Motor neuron (in vitro differentiated cells): ENCODE results near the gene FLRT2. TPM values are rescaled to one million over a fixed set of nuclear protein-coding genes. Genes with fewer than 3 reads are reported as not detected.

Source experiments
- ATAC-seq, 8 experiments: fragments of 200-7000 bp; cut with Tn5 transposase; replicated peaks in 6 of 8; 2 replicates each; pipeline ENCODE4 v1.8.0; 2021; ENCODE audit warnings: mild to moderate bottlenecking in 8 of 8, moderate library complexity in 8 of 8
- H3K27ac ChIP-seq, 2 donors: fragments of 250-450 bp; sonication (Bioruptor Pico); 2 replicates each; pipeline ENCODE4 v1.9.0; 2021; ENCODE audit warnings: antibody characterized with exemption in 2 of 2, mild to moderate bottlenecking in 2 of 2, moderate library complexity in 1 of 2
- H3K4me1 ChIP-seq, 2 donors: fragments of 250-450 bp; sonication (Bioruptor Pico); replicated peaks in 1 of 2; 2 replicates each; pipeline ENCODE4 v1.6.1; 2021; ENCODE audit warnings: antibody characterized with exemption in 2 of 2, mild to moderate bottlenecking in 2 of 2, moderate library complexity in 1 of 2
- H3K4me3 ChIP-seq, 5 donors: fragments of 250-450 bp; sonication (Bioruptor Pico); 2 replicates each; pipeline ENCODE4 v1.9.0; 2021; ENCODE audit warnings: antibody characterized with exemption in 5 of 5, mild to moderate bottlenecking in 5 of 5, moderate library complexity in 4 of 5
- WGBS, 10 experiments: fragments of 450-650 bp; shearing (Covaris generic); methylation state at CpG; one replicate each; pipeline ENCODE4 v1.0.0; 2022; 5-methylcytosine and 5-hydroxymethylcytosine counted together
- in situ Hi-C, 9 experiments: fragments of 400-800 bp; cut with MboI; loops; one replicate each; pipeline ENCODE4 v1.15.0; 2021; ENCODE audit warnings: low sequenced_read_pairs in 9 of 9, low pct_unique_long_range_greater_than_20kb in 2 of 9; ENCODE audit not compliant: unreplicated experiment in 9 of 9
- total RNA-seq, 8 experiments: library from RNA; unstranded; fragments of 300-600 nt; gene quantifications; 2 replicates each; pipeline versions ENCODE4 v1.2.3 to v1.2.4, GENCODE V29; 2022

Gene FLRT2
- total RNA-seq, 8 experiments from 2014 or later, result 2.6 to 164 (median 12.1) TPM

DNA sequence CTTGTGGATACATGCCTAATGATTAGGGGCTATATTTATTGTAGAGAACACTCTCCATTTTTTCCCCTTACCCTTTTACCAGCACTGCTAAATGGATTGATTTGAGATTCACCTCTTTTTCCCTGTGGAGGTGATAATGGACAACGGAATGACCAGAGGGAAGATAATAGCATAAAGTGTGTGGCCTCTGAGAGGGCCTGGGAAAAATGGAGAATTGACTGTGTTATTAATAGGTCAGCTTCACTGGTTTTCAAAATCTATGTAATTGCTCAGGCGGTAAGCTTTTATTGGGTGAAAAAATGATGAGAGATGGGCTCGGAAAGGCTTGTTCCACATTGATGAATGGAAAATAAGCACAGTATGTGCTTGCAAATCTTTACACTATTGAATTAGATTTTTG, 15.8 kb downstream of the FLRT2 start:
- 74 to 100% (median 83%) methylated on average over 1 to 3 of the region's 3 CpGs; no CpG with 5 or more reads in 1 of the 10 experiments for WGBS, 10 experiments
- H3K4me3 ChIP-seq, result no peak overlapping the region
- ATAC-seq, result no peak
- no peak overlapping the region for H3K27ac ChIP-seq
- no peaks in the 10 kb centered on the region for H3K4me1 ChIP-seq
- in situ Hi-C loops, result loop anchor here in 2 of 9 experiments (25.0 kb wide), 1 partner anchor 517 kb away; no protein-coding TSS in a partner anchor

DNA sequence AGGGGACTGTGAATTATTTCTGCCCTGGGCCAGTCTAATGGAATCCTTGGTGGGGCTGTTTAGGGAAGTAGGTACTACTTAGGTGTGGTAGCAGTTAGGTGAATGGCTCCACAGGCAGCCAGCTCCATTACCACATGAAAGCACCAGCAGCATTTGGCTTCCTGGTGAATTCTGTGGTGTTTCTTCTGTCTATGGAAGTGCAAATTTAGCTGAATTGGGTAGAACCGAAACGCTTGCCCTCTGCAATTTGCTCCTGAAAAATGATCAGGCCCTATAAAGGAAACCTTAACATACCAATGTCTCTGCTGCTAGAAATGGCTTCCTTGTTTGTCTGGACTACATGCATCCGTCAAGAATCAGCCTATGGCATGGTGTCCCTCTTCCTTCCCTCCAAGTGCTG, 16.4 kb downstream of the FLRT2 start:
- H3K4me1 ChIP-seq, result no peaks in the 10 kb centered on the region
- in situ Hi-C loops, result loop anchor here in 2 of 9 experiments (25.0 kb wide), 1 partner anchor 516 kb away; no protein-coding TSS in a partner anchor
- WGBS, 10 experiments, result 34 to 89% (median 43%) methylated on average over 2 to 3 of the region's 3 CpGs; no CpG with 5 or more reads in 4 of the 10 experiments
- no peak overlapping the region for H3K4me3 ChIP-seq
- no peak overlapping the region for H3K27ac ChIP-seq
- no peak for ATAC-seq

- in situ Hi-C loops, result loop anchor here in 2 of 9 experiments (25.0 kb wide), 1 partner anchor 513 kb away; no protein-coding TSS in a partner anchor
- H3K27ac ChIP-seq, result no peak overlapping the region
- no peak overlapping the region for H3K4me3 ChIP-seq
- no peaks in the 10 kb centered on the region for H3K4me1 ChIP-seq
- 71 to 100% (median 93%) methylated on average over 1 to 2 of the region's 2 CpGs; no CpG with 5 or more reads in 1 of the 10 experiments for WGBS, 10 experiments
- no peak for ATAC-seq
Measured at GRCh38 chr14:85549697-85550096, 19.8 kb downstream of the FLRT2 start.

- WGBS, 10 experiments, result 0 to 75% (median 63%) methylated on average over 1 to 3 of the region's 3 CpGs; no CpG with 5 or more reads in 1 of the 10 experiments
- ATAC-seq, result no peak
- no peak overlapping the region for H3K27ac ChIP-seq
- H3K4me1 ChIP-seq, result no peaks in the 10 kb centered on the region
- H3K4me3 ChIP-seq, result no peak overlapping the region
- in situ Hi-C loops, result no loop called here
Measured at GRCh38 chr14:85554106-85554505, 24.2 kb downstream of the FLRT2 start.

GRCh38 chr14:85556267-85556666, 26.3 kb downstream of the FLRT2 start:
- no peaks in the 10 kb centered on the region for H3K4me1 ChIP-seq
- WGBS, 10 experiments, result 100% methylated on average over 1 of the region's 1 CpG; no CpG with 5 or more reads in 7 of the 10 experiments
- no peak for ATAC-seq
- H3K27ac ChIP-seq, result no peak overlapping the region
- in situ Hi-C loops, result no loop called here
- H3K4me3 ChIP-seq, result no peak overlapping the region

GRCh38 chr14:85558505-85558904, 28.6 kb downstream of the FLRT2 start:
- Histone ChIP-seq H3K4me3 (no peak overlapping the region), H3K27ac (no peak overlapping the region), H3K4me1 (no peaks in the 10 kb centered on the region)
- no peak for ATAC-seq
- in situ Hi-C loops, result no loop called here
- 52 to 100% (median 85%) methylated on average over 1 to 2 of the region's 2 CpGs for WGBS, 10 experiments

DNA sequence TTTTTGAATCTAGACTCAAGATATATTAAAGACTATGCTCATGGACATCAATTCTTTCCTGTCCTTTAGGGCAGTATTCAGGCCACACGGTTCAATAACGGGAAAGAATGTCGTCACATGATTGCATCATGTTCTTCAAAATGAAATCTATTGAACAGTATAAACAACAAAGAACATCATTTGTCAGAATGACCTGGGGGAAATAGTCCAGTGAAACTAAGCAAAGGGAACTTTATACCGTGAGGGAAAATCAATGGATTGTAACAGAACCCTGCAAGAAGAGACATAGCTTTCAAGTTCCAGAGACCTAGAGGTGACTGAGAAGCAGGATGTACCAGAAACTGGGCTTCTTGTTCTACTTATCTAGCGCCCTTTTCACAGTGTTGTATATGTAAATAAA, 32.7 kb downstream of the FLRT2 start:
- ATAC-seq, result no peak
- in situ Hi-C loops, result no loop called here
- no peak overlapping the region for H3K4me3 ChIP-seq
- 88 to 100% (median 94%) methylated on average over 2 to 5 of the region's 5 CpGs; no CpG with 5 or more reads in 1 of the 10 experiments for WGBS, 10 experiments
- H3K27ac ChIP-seq, result no peak overlapping the region
- no peaks in the 10 kb centered on the region for H3K4me1 ChIP-seq

GRCh38 chr14:85564841-85565527, 35.0 kb downstream of the FLRT2 start:
- Histone ChIP-seq H3K4me1 (no peaks in the 10 kb centered on the region), H3K4me3 (no peak overlapping the region), H3K27ac (no peak overlapping the region)
- no peak for ATAC-seq
- in situ Hi-C loops, result no loop called here
- 67 to 100% (median 89%) methylated on average over 1 to 3 of the region's 3 CpGs for WGBS, 10 experiments

- Histone ChIP-seq H3K4me3 (no peak overlapping the region), H3K27ac (no peak overlapping the region), H3K4me1 (no peaks in the 10 kb centered on the region)
- in situ Hi-C loops, result no loop called here
- WGBS, 10 experiments, result 20 to 100% (median 81%) methylated on average over 1 to 3 of the region's 3 CpGs; no CpG with 5 or more reads in 2 of the 10 experiments
- ATAC-seq, result peak in 2 of 8 experiments; percentile 65 to 67
Measured at GRCh38 chr14:85565862-85566296, 35.9 kb downstream of the FLRT2 start.

- no peaks in the 10 kb centered on the region for H3K4me1 ChIP-seq
- WGBS, 10 experiments, result 0 to 100% (median 82%) methylated on average over 1 to 4 of the region's 4 CpGs; no CpG with 5 or more reads in 1 of the 10 experiments
- no peak overlapping the region for H3K4me3 ChIP-seq
- peak in 2 of 8 experiments; percentile 40 to 54 for ATAC-seq
- in situ Hi-C loops, result no loop called here
- no peak overlapping the region for H3K27ac ChIP-seq
Measured at GRCh38 chr14:85566603-85567002, 36.7 kb downstream of the FLRT2 start.

GRCh38 chr14:85572011-85572410, 42.1 kb downstream of the FLRT2 start:
- Histone ChIP-seq H3K27ac (no peak overlapping the region), H3K4me3 (no peak overlapping the region), H3K4me1 (peaks cover 0 to 7% of the 10 kb centered on the region in 2 donors)
- WGBS, 10 experiments, result 83 to 100% (median 100%) methylated on average over 1 to 2 of the region's 2 CpGs; no CpG with 5 or more reads in 1 of the 10 experiments
- in situ Hi-C loops, result no loop called here
- ATAC-seq, result no peak

DNA sequence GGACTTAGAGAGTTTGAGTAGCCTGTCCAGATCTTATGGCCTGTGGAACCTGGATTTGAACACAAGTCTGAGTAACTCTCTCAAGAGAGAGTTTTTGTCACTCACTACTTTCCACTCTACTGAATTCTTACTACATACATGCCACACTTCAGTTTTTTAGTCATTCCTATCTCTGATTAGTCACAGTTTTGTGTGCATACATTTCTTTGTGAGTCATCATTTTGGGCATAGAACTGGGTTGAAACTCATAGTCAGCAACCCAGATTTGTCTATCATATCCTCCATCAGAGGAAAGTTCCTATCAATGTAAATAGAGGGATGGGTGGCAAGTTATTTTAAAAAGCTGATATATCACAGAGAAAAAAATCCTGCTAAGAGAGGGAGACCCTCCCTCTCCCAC, 42.9 kb downstream of the FLRT2 start:
- in situ Hi-C loops, result no loop called here
- H3K4me3 ChIP-seq, result no peak overlapping the region
- ATAC-seq, result peak in 2 of 8 experiments; percentile 52 to 73
- H3K27ac ChIP-seq, result no peak overlapping the region
- peaks cover 0 to 14% of the 10 kb centered on the region in 2 donors for H3K4me1 ChIP-seq

DNA sequence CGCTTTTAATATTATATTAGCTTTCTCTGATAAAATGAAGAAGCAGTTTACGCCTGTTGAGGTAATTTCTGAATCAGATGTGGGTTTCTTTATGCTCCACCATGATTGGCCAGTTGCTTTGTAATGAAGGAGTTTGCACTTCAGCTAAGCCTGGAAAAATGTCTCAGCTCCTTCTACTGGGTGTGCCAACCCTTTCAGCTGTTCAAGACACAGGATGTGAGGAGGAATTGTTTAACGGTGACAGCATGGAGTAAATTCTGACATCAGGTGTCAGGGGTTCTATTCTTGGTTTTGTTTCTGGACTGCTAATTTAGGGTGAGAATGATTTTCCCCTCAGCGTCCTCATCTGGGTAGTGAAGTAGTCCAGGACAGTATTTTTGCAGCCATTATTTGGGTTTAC, 43.5 kb downstream of the FLRT2 start:
- 28 to 100% (median 86%) methylated on average over 1 to 3 of the region's 4 CpGs; no CpG with 5 or more reads in 2 of the 10 experiments for WGBS, 10 experiments
- H3K4me3 ChIP-seq, result no peak overlapping the region
- in situ Hi-C loops, result no loop called here
- peak in 2 of 8 experiments; percentile 8 to 43 for ATAC-seq
- H3K27ac ChIP-seq, result no peak overlapping the region
- H3K4me1 ChIP-seq, result peaks cover 3 to 17% of the 10 kb centered on the region in 2 donors
